Uterus (tissue), 2 donors: ENCODE data around the gene ZC3HAV1L.

Experiments used
- CTCF ChIP-seq, 4 experiments: fragments of 200-600 bp in 2 of 4; fragments of 450-650 bp in 2 of 4; sonication (generic) in 2 of 4; IDR thresholded peaks; one replicate each; pipeline ENCODE4 v1.5.1; 2016 to 2019; ENCODE audit warnings: antibody characterized with exemption in 4 of 4, mild to moderate bottlenecking in 2 of 4, moderate library complexity in 1 of 4
- POLR2A ChIP-seq, 2 donors: fragments of 450-650 bp; IDR thresholded peaks; one replicate each; pipeline ENCODE4 v1.6.1; 2016; ENCODE audit warnings: antibody characterized with exemption in 2 of 2, mild to moderate bottlenecking in 1 of 2, moderate library complexity in 1 of 2

DNA sequence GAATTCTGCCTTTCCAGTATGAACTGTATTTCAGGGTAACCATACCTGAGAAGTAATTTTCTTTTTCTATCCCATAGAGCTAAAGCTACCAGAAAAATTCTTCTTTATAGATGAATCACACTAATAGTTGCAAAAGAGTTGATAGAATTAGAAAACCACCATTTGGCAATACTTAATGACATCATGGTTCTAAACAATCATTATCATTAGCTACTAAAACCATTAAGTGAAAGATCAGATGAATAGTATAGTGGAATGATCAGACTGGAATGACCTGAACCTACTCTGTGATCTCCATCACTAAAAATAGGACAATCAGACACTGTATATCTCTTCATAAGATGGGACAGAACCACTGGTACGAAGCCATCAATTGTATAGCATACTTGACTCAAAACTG is 19.8 kb upstream of the ZC3HAV1L start:
- no peak for TF ChIP-seq CTCF (IDR thresholded peaks at IDR 0.05)
- TF ChIP-seq POLR2A (IDR thresholded peaks at IDR 0.05) = no peak
